GM19043 (cell line): ENCODE results near the gene GRIK4.
A peak's percentile ranks its signal among the peaks of the same experiment; 100 is the strongest.

Source experiments
- ATAC-seq: cut with Tn5 transposase; IDR thresholded peaks from one replicate; pipeline ENCODE4 v1.9.1; 2021; ENCODE audit warnings: low read depth; ENCODE audit not compliant: unreplicated experiment

GRIK4 gene

GRCh38 chr11:120919566-120919965 lies 408.0 kb downstream of the GRIK4 start:
- ATAC-seq: no peak

- ATAC-seq: no peak
Measured at GRCh38 chr11:120923866-120924508, 412.4 kb downstream of the GRIK4 start.

- ATAC-seq: peak; percentile 98
Measured at GRCh38 chr11:120925944-120926343, 414.4 kb downstream of the GRIK4 start.

GRCh38 chr11:120928627-120929026 lies 417.1 kb downstream of the GRIK4 start:
- ATAC-seq: no peak

GRCh38 chr11:120929090-120929489 lies 417.5 kb downstream of the GRIK4 start:
- ATAC-seq: no peak

GRCh38 chr11:120929664-120930154 lies 418.2 kb downstream of the GRIK4 start:
- ATAC-seq: no peak

- ATAC-seq: no peak
Measured at GRCh38 chr11:120931057-120931779, 419.7 kb downstream of the GRIK4 start.

GRCh38 chr11:120932305-120932915 lies 420.9 kb downstream of the GRIK4 start:
- no peak for ATAC-seq

GRCh38 chr11:120936356-120936755 lies 424.8 kb downstream of the GRIK4 start:
- ATAC-seq: no peak

- ATAC-seq: no peak
Measured at GRCh38 chr11:120937501-120937900, 426.0 kb downstream of the GRIK4 start.

- no peak for ATAC-seq
Measured at GRCh38 chr11:120938260-120938659, 426.7 kb downstream of the GRIK4 start.

GRCh38 chr11:120940160-120940848 lies 428.8 kb downstream of the GRIK4 start:
- ATAC-seq: no peak

GRCh38 chr11:120941000-120941399 lies 429.5 kb downstream of the GRIK4 start:
- no peak for ATAC-seq

GRCh38 chr11:120942701-120943100 lies 431.2 kb downstream of the GRIK4 start:
- no peak for ATAC-seq

- no peak for ATAC-seq
Measured at GRCh38 chr11:120945042-120945441, 433.5 kb downstream of the GRIK4 start.

- ATAC-seq: no peak
Measured at GRCh38 chr11:120950880-120951279, 439.3 kb downstream of the GRIK4 start.

GRCh38 chr11:120952461-120953434 lies 441.2 kb downstream of the GRIK4 start:
- no peak for ATAC-seq

- no peak for ATAC-seq
Measured at GRCh38 chr11:120954381-120954780, 442.8 kb downstream of the GRIK4 start.

GRCh38 chr11:120956710-120957495 lies 445.4 kb downstream of the GRIK4 start:
- ATAC-seq: no peak
